K562 (cell line): Measurements from ENCODE around the gene SIGLEC6. TPM values are rescaled to one million over a fixed set of nuclear protein-coding genes. Genes with fewer than 3 reads are reported as not detected.

Source experiments
- ASH1L ChIP-seq: fragments of 450-650 bp; IDR thresholded peaks from 2 replicates; pipeline ENCODE4 v1.6.1; 2018; ENCODE audit warnings: borderline replicate concordance, mild to moderate bottlenecking, low read depth; ENCODE audit not compliant: partially characterized antibody
- C11orf30 ChIP-seq: fragments of 450-650 bp; IDR thresholded peaks from 2 replicates; pipeline ENCODE4 v1.6.1; 2016; ENCODE audit warnings: low read depth, mild to moderate bottlenecking
- CHD7 ChIP-seq: fragments of 200-600 bp; sonication (generic); IDR thresholded peaks from one replicate; pipeline ENCODE4 v1.6.1; 2012; ENCODE audit warnings: mild to moderate bottlenecking, low read depth, low read length, inconsistent platforms
- CXXC5 ChIP-seq: fragments of 250-450 bp; sonication (Bioruptor Pico); IDR thresholded peaks from 2 replicates; pipeline ENCODE4 v1.8.0; 2022; ENCODE audit warnings: inconsistent platforms, mild to moderate bottlenecking, moderate library complexity
- DEAF1 ChIP-seq: fragments of 450-650 bp; formaldehyde crosslinking; IDR thresholded peaks from 2 replicates; pipeline ENCODE4 v1.4.0; 2020; ENCODE audit warnings: mild to moderate bottlenecking, moderate library complexity
- FOXP1 ChIP-seq: sonication (generic); formaldehyde crosslinking; IDR thresholded peaks from 2 replicates; pipeline ENCODE4 v1.8.0; 2022; ENCODE audit warnings: mild to moderate bottlenecking, missing genetic modification reagents
- GTF2F1 ChIP-seq: IDR thresholded peaks from 2 replicates; pipeline ENCODE4 v1.6.1; 2011; ENCODE audit warnings: low read depth, low read length, improper control_type of control experiment
- ZBTB2 ChIP-seq: fragments of 450-650 bp; IDR thresholded peaks from 2 replicates; pipeline ENCODE4 v1.6.1; 2016; ENCODE audit warnings: antibody characterized with exemption
- polyA plus RNA-seq, 8 experiments: library from polyadenylated mRNA; depleted of rRNA in 4 of 8; stranded (reverse) in 5 of 8; unstranded in 3 of 8; fragments of >200 nt; fragmentation: Nextera tagmentation in 2 of 8; fragmentation: Illumina TruSeq in 1 of 8; extraction: Ambion mirVana in 2 of 8; extraction: Trizol in 1 of 8; gene quantifications; 2 replicates each; pipeline versions ENCODE4 v1.2.1 to v1.2.3, GENCODE V29; 2011 to 2014; ENCODE audit warnings: inconsistent platforms in 1 of 8, missing spikeins in 1 of 8
- total RNA-seq, 7 experiments: library from RNA; depleted of rRNA in 6 of 7; stranded (reverse); fragments of >200 nt in 6 of 7; fragmentation: Illumina TruSeq in 2 of 7; extraction: Trizol in 2 of 7; gene quantifications; 2 replicates each; pipeline versions ENCODE4 v1.2.1 to v1.2.3, GENCODE V29; 2011 to 2021; ENCODE audit warnings: low replicate concordance in 1 of 7
- TF ChIP-seq, protein P1 (sequence below): sonication (generic); formaldehyde crosslinking; IDR thresholded peaks from 2 replicates; pipeline ENCODE4 v1.8.0; 2022; ENCODE audit warnings: mild to moderate bottlenecking, missing genetic modification reagents, borderline replicate concordance

Gene SIGLEC6
- total and polyA plus RNA-seq, 9 of the 15 experiments (the other 6 are each of a cell fraction or from before 2014, with no cell fraction given): 0.03 to 17.5 (median 0.71) TPM

- no peak for TF ChIP-seq CHD7
- no peak for TF ChIP-seq ASH1L
- TF ChIP-seq, protein P1, sequence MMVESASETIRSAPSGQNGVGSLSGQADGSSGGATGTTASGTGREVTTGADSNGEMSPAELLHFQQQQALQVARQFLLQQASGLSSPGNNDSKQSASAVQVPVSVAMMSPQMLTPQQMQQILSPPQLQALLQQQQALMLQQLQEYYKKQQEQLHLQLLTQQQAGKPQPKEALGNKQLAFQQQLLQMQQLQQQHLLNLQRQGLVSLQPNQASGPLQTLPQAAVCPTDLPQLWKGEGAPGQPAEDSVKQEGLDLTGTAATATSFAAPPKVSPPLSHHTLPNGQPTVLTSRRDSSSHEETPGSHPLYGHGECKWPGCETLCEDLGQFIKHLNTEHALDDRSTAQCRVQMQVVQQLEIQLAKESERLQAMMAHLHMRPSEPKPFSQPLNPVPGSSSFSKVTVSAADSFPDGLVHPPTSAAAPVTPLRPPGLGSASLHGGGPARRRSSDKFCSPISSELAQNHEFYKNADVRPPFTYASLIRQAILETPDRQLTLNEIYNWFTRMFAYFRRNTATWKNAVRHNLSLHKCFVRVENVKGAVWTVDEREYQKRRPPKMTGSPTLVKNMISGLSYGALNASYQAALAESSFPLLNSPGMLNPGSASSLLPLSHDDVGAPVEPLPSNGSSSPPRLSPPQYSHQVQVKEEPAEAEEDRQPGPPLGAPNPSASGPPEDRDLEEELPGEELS: peak; percentile 32; the same call in 1 of the 2 replicates
- peak; percentile 89 for TF ChIP-seq C11orf30
- TF ChIP-seq FOXP1 (CRISPR knock-in tag): peak; percentile 94
- 0 out of 2 replicates have a peak, but pooled peaks have one; percentile 44 for TF ChIP-seq GTF2F1
- TF ChIP-seq ZBTB2: 0 out of 2 replicates have a peak, but pooled peaks have one; percentile 41
- no peak for TF ChIP-seq DEAF1 (CRISPR knock-in tag)
- TF ChIP-seq CXXC5 (CRISPR knock-in tag): peak; percentile 65
These were observed 21.7 kb upstream of the SIGLEC6 start (continued) for GRCh38 chr19:51552996-51553725.
